ENCODE data around the gene PPIA. TPM values are rescaled to one million over a fixed set of nuclear protein-coding genes. Genes with fewer than 3 reads are reported as not detected.
"Not testable (repeated sequence)": the region's sequence is repeated elsewhere in the genome, so short reads cannot be mapped to it uniquely, and the experiment has no call there.

PPIA gene
- total RNA-seq, 1 donor from 2014 or later = 1,323 TPM

GRCh38 chr7:44845451-44845850, 49.0 kb downstream of the PPIA start:
- Mint-ChIP-seq H3K9me3 (ENCODE audit: low read depth) (no peaks in the 10 kb centered on the region), H3K36me3 (ENCODE audit: insufficient read depth) (peaks cover 7% of the 10 kb centered on the region), H3K4me1 (ENCODE audit: low read depth) (peaks cover 21% of the 10 kb centered on the region), H3K27ac (peak overlapping the region; percentile 30), H3K4me3 (ENCODE audit: low read depth) (peak overlapping the region; percentile 92), H3K27me3 (no peaks in the 10 kb centered on the region)
- no peak for DNase-seq (ENCODE audit: low spot score, unreplicated experiment)
- no peak for TF ChIP-seq CTCF (IDR thresholded peaks at IDR 0.05; ENCODE audit: unreplicated experiment)

DNA sequence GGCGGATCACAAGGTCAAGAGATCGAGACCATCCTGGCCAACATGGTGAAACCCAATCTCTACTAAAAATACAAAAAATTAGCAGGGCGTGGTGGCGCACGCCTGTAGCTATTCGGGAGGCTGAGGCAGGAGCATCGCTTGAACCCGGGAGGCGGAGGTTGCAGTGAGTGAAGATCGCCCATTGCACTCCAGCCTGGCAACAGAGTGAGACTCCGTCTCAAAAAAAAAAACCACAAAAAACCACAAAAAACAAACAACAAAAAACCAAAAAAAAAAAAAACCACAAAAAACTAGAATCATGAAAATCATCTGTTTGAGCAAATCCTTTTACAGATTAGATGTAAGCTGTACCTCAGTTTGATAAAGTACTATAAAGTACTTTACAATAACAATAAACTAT, 49.9 kb downstream of the PPIA start:
- not testable (repeated sequence) for DNase-seq (ENCODE audit: low spot score, unreplicated experiment); H3K27me3 Mint-ChIP-seq; H3K9me3 Mint-ChIP-seq (ENCODE audit: low read depth); H3K36me3 Mint-ChIP-seq (ENCODE audit: insufficient read depth)
- H3K4me3 Mint-ChIP-seq (ENCODE audit: low read depth) = peak overlapping the region; percentile 92
- H3K27ac Mint-ChIP-seq = peak overlapping the region; percentile 79
- H3K4me1 Mint-ChIP-seq (ENCODE audit: low read depth) = peaks cover 21% of the 10 kb centered on the region

- TF ChIP-seq CTCF (IDR thresholded peaks at IDR 0.05; ENCODE audit: unreplicated experiment) = no peak
- peak overlapping the region; percentile 98 for H3K27ac Mint-ChIP-seq
- H3K27me3 Mint-ChIP-seq = no peaks in the 10 kb centered on the region
- peak overlapping the region; percentile 92 for H3K4me3 Mint-ChIP-seq (ENCODE audit: low read depth)
- no peak for DNase-seq (ENCODE audit: low spot score, unreplicated experiment)
- H3K36me3 Mint-ChIP-seq (ENCODE audit: insufficient read depth) = peaks cover 2% of the 10 kb centered on the region
- no peaks in the 10 kb centered on the region for H3K9me3 Mint-ChIP-seq (ENCODE audit: low read depth)
- peaks cover 18% of the 10 kb centered on the region for H3K4me1 Mint-ChIP-seq (ENCODE audit: low read depth)
These were observed 50.5 kb downstream of the PPIA start for GRCh38 chr7:44846816-44847508.

DNA sequence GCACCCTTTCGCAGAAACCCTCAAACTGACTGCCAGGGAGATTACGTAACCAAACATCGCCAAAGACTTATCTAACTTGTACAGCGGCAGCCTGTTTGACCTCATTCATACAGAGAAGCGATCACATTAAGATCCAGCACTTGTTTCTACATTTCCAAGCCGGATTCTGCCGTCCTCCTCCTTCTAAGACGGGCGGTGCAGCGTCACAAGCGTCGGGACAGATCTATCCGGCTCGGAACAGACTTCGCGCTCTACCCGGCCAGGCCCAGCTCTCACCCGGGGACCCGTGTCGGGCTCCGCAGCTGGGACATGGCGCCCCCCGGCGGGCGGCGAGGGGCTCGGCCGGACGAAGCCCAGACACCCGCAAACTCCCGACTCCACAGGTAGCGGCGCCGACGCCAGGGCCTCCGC, 51.0 kb downstream of the PPIA start:
- Mint-ChIP-seq H3K36me3 (ENCODE audit: insufficient read depth) (no peaks in the 10 kb centered on the region), H3K4me3 (ENCODE audit: low read depth) (peak overlapping the region; percentile 92), H3K9me3 (ENCODE audit: low read depth) (no peaks in the 10 kb centered on the region), H3K27ac (peak overlapping the region; percentile 98), H3K27me3 (no peaks in the 10 kb centered on the region), H3K4me1 (ENCODE audit: low read depth) (peaks cover 16% of the 10 kb centered on the region)
- DNase-seq (ENCODE audit: low spot score, unreplicated experiment) = peak; percentile 84
- peak; percentile 98 for TF ChIP-seq CTCF (IDR thresholded peaks at IDR 0.05; ENCODE audit: unreplicated experiment)

DNA sequence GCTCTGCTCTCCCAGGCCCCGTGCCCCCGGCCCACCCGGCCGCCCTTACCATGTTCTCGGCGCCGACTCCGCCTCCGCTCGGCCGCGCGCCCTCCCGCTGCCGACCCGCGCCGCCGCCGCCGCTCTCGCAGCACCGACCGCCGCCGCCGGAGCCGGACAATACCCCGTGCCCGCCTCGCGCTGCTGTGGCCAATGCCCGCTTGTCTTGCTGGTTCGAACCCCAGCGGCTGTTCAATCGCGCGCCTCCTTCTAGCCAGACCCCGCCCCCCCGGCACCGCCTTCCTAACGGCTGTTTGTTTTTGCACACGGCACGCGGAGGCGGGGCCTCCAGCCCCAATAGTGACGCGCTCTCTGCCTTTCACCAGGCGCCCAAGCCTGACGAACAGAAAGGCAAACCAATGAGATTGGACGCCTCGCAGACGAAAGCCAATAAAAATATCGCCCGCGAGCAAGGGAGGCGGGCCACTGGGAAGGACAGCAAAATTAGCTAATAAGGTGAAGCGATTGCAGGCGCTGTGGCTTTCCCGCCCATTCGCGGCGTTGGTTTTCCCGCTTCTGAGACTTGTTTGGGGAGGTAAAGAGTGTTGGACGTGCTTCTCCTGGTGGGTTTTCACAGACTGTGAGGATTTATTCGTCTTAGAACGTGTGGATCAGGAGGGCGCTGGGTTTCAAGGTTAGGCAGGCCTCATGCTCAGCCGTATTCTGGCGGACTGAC, 51.6 kb downstream of the PPIA start, which contains the start of gene H2AZ2:
TSS of gene H2AZ2 (minus strand) at position 168 of the 715 bp plus-strand sequence. CDS start at position 52, 116 bp downstream.
- Mint-ChIP-seq H3K4me3 (ENCODE audit: low read depth) (peak within 1 kb of the TSS; percentile 92), H3K9me3 (ENCODE audit: low read depth) (no peaks in the 10 kb centered on the region), H3K36me3 (ENCODE audit: insufficient read depth) (no peaks in the 10 kb centered on the region), H3K27ac (peak within 1 kb of the TSS; percentile 100), H3K4me1 (ENCODE audit: low read depth) (peaks cover 16% of the 10 kb centered on the region), H3K27me3 (no peaks in the 10 kb centered on the region)
- peak; percentile 100 for DNase-seq (ENCODE audit: low spot score, unreplicated experiment)
- no peak for TF ChIP-seq CTCF (IDR thresholded peaks at IDR 0.05; ENCODE audit: unreplicated experiment)

Measured in progenitor cell of endocrine pancreas (in vitro differentiated cells).